Neural progenitor cell (in vitro differentiated cells): ENCODE measurements around the gene ABCC2. TPM values are rescaled to one million over a fixed set of nuclear protein-coding genes. Genes with fewer than 3 reads are reported as not detected.
"Not testable (repeated sequence)": the region's sequence is repeated elsewhere in the genome, so short reads cannot be mapped to it uniquely, and the experiment has no call there.

ENCODE experiments used
- DNase-seq: peaks from one replicate; pipeline ENCODE4 v3.0.0-alpha.2; 2016; ENCODE audit warnings: low spot score
- H2AFZ ChIP-seq: fragments of 200-600 bp; sonication (generic); replicated peaks from 2 replicates; pipeline ENCODE4 v1.6.1; 2016; ENCODE audit warnings: antibody characterized with exemption
- H3F3A ChIP-seq: fragments of 200-600 bp; sonication (generic); 2 replicates; pipeline ENCODE4 v1.6.1; 2016; ENCODE audit warnings: antibody characterized with exemption, low read depth
- H3K27ac ChIP-seq: fragments of 200-600 bp; sonication (generic); 2 replicates; pipeline ENCODE4 v1.5.1; 2016; ENCODE audit warnings: mild to moderate bottlenecking
- H3K27me3 ChIP-seq: fragments of 200-600 bp; sonication (generic); 2 replicates; pipeline ENCODE4 v1.6.1; 2016; ENCODE audit warnings: mild to moderate bottlenecking, moderate library complexity
- H3K36me3 ChIP-seq: fragments of 200-600 bp; sonication (generic); 2 replicates; pipeline ENCODE4 v1.5.1; 2016
- H3K4me1 ChIP-seq: fragments of 200-600 bp; sonication (generic); 2 replicates; pipeline ENCODE4 v1.6.1; 2016; ENCODE audit warnings: mixed run types
- H3K4me2 ChIP-seq: fragments of 200-600 bp; sonication (generic); 2 replicates; pipeline ENCODE4 v1.6.1; 2016
- H3K4me3 ChIP-seq: fragments of 200-600 bp; sonication (generic); 2 replicates; pipeline ENCODE4 v1.5.1; 2016
- H3K79me2 ChIP-seq: fragments of 200-600 bp; sonication (generic); 2 replicates; pipeline ENCODE4 v1.6.1; 2016; ENCODE audit warnings: low read depth
- H3K9ac ChIP-seq: fragments of 200-600 bp; sonication (generic); 2 replicates; pipeline ENCODE4 v1.6.1; 2016
- H3K9me3 ChIP-seq: fragments of 200-600 bp; sonication (generic); 2 replicates; pipeline ENCODE4 v1.5.1; 2016; ENCODE audit warnings: low read depth
- H4K20me1 ChIP-seq: fragments of 200-600 bp; sonication (generic); 2 replicates; pipeline ENCODE4 v1.6.1; 2016; ENCODE audit warnings: low read depth
- H3K27ac Mint-ChIP-seq: 3 replicates; pipeline ENCODE4 v1.8.0; 2021; ENCODE audit warnings: mixed read lengths
- H3K27me3 Mint-ChIP-seq: 2 replicates; pipeline ENCODE4 v1.8.0; 2022; ENCODE audit warnings: low read depth, mild to moderate bottlenecking, inconsistent platforms, moderate library complexity, mixed read lengths; ENCODE audit not compliant: insufficient read depth
- H3K36me3 Mint-ChIP-seq: 3 replicates; pipeline ENCODE4 v1.8.0; 2021; ENCODE audit warnings: mixed read lengths
- H3K4me1 Mint-ChIP-seq: 3 replicates; pipeline ENCODE4 v1.8.0; 2021; ENCODE audit warnings: mixed read lengths
- H3K4me3 Mint-ChIP-seq: 3 replicates; pipeline ENCODE4 v1.8.0; 2021; ENCODE audit warnings: mild to moderate bottlenecking, moderate library complexity, mixed read lengths
- H3K9me3 Mint-ChIP-seq: 3 replicates; pipeline ENCODE4 v1.8.0; 2020; ENCODE audit warnings: mixed read lengths
- EZH2 ChIP-seq: fragments of 200-600 bp; sonication (generic); IDR thresholded peaks from 2 replicates; pipeline ENCODE4 v1.6.1; 2017; ENCODE audit warnings: antibody characterized with exemption, mild to moderate bottlenecking, moderate library complexity
- EZH2phosphoT487 ChIP-seq: fragments of 200-600 bp; sonication (generic); IDR thresholded peaks from 2 replicates; pipeline ENCODE4 v1.6.1; 2017; ENCODE audit warnings: antibody characterized with exemption
- total RNA-seq: library from RNA; depleted of rRNA; stranded (reverse); fragments of >200 nt; gene quantifications from 2 replicates; pipeline ENCODE4 v1.2.3, GENCODE V29; 2015; ENCODE audit warnings: low replicate concordance
- TF ChIP-seq, protein P1 (sequence below): fragments of 200-600 bp; sonication (generic); IDR thresholded peaks from 2 replicates; pipeline ENCODE4 v1.5.1; 2017; ENCODE audit warnings: antibody characterized with exemption, mild to moderate bottlenecking

Gene ABCC2
- total RNA-seq, 1 donor from 2014 or later: 0.26 TPM

DNA sequence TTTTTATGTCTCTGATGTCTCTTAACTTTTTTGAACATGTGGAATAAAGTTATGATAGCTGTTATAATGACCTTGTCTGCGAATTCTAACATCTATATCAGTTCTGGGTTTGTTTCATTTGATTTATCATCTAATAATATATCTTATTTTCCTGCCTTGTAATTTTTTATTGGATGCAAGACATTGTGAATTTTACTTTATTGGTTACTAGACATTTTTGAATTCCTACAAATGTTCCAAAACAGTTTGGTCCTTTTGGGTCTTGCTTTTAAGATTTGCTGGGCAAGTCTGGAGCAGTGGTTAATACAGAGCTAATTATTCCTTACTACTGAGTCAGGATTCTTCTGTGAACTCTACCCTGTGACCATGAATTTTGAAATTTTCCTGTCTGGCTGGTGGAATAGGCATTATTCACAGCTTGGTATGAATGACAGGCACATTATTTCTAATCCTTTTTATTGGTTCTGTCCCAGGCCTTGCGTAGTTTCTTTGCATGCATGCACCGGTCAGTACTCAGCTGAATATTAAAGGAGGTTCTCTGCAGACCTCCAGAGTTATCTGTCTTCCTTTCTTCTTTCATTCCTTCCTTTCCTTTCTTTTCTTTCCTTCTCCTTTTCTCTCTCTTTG is 41.4 kb upstream of the ABCC2 start:
- H4K20me1 ChIP-seq: no peaks in the 10 kb centered on the region
- no peak overlapping the region for H2AFZ ChIP-seq
- Mint-ChIP-seq H3K27me3 (no peaks in the 10 kb centered on the region), H3K4me3 (no peak overlapping the region), H3K36me3 (peaks cover 55% of the 10 kb centered on the region), H3K27ac (no peak overlapping the region), H3K9me3 (peaks cover 18% of the 10 kb centered on the region), H3K4me1 (no peaks in the 10 kb centered on the region)
- no peak overlapping the region for H3K9ac ChIP-seq
- H3K4me2 ChIP-seq: no peak overlapping the region
- no peaks in the 10 kb centered on the region for H3K27me3 ChIP-seq
- TF ChIP-seq, protein P1, sequence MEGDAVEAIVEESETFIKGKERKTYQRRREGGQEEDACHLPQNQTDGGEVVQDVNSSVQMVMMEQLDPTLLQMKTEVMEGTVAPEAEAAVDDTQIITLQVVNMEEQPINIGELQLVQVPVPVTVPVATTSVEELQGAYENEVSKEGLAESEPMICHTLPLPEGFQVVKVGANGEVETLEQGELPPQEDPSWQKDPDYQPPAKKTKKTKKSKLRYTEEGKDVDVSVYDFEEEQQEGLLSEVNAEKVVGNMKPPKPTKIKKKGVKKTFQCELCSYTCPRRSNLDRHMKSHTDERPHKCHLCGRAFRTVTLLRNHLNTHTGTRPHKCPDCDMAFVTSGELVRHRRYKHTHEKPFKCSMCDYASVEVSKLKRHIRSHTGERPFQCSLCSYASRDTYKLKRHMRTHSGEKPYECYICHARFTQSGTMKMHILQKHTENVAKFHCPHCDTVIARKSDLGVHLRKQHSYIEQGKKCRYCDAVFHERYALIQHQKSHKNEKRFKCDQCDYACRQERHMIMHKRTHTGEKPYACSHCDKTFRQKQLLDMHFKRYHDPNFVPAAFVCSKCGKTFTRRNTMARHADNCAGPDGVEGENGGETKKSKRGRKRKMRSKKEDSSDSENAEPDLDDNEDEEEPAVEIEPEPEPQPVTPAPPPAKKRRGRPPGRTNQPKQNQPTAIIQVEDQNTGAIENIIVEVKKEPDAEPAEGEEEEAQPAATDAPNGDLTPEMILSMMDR: no peak
- H3K4me3 ChIP-seq: no peak overlapping the region
- DNase-seq: no peak
- H3K36me3 ChIP-seq: peaks cover 34% of the 10 kb centered on the region
- H3K79me2 ChIP-seq: peaks cover 3% of the 10 kb centered on the region
- H3K4me1 ChIP-seq: no peaks in the 10 kb centered on the region
- H3F3A ChIP-seq: no peaks in the 10 kb centered on the region
- no peak overlapping the region for H3K27ac ChIP-seq
- no peaks in the 10 kb centered on the region for H3K9me3 ChIP-seq

DNA sequence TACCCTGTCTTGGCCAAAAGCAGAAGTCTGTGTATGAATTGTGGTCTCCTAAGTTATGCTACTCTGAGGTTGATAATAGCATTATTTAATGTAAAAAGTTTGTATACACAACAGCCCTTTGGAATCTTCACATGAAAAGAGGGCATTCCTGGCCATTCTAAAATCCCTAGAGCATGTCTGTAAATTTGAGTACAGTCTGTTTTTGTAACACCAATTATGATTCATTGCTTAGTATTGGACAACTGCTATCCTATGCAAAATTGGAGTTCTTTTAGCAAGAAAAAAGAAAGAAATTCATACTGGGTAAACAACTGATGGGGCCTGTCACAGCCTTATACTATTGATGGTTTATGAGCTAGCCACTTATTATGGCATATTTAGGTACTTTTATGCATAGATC is 40.2 kb upstream of the ABCC2 start:
- no peak overlapping the region for H3K27ac Mint-ChIP-seq
- H3K9me3 ChIP-seq: no peaks in the 10 kb centered on the region
- no peak overlapping the region for H2AFZ ChIP-seq
- TF ChIP-seq EZH2: no peak
- TF ChIP-seq EZH2phosphoT487: no peak
- H3K27ac ChIP-seq: no peak overlapping the region
- H3K4me3 Mint-ChIP-seq: no peak overlapping the region
- no peaks in the 10 kb centered on the region for H4K20me1 ChIP-seq
- no peak for DNase-seq
- no peaks in the 10 kb centered on the region for H3K27me3 ChIP-seq
- peaks cover 18% of the 10 kb centered on the region for H3K9me3 Mint-ChIP-seq
- no peak overlapping the region for H3K4me2 ChIP-seq
- H3K27me3 Mint-ChIP-seq: no peaks in the 10 kb centered on the region
- peaks cover 30% of the 10 kb centered on the region for H3K36me3 ChIP-seq
- no peaks in the 10 kb centered on the region for H3F3A ChIP-seq
- H3K4me1 Mint-ChIP-seq: no peaks in the 10 kb centered on the region
- no peaks in the 10 kb centered on the region for H3K4me1 ChIP-seq
- H3K79me2 ChIP-seq: peaks cover 3% of the 10 kb centered on the region
- no peak overlapping the region for H3K9ac ChIP-seq
- H3K36me3 Mint-ChIP-seq: peaks cover 50% of the 10 kb centered on the region
- no peak overlapping the region for H3K4me3 ChIP-seq

DNA sequence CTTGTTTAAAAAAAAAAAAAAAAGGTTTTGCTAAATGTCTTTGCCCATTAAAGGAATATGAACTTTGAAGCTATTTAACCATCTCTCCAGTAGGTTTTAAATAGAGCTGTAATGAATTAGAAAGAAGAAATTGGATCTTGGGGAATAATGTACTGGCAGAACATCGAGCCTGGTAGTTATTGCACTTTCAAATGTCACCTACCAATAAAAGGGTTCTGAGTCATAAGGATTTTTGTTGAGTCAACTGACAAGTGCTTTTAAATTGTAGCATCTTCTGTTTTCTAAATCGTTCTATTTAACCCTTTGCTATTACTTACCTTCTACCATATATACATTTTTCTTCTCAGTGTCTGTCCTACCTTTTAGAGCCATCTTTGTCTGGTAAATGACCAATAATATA is 39.7 kb upstream of the ABCC2 start:
- H3K9ac ChIP-seq: no peak overlapping the region
- H3F3A ChIP-seq: no peaks in the 10 kb centered on the region
- no peak overlapping the region for H3K4me3 ChIP-seq
- H3K36me3 ChIP-seq: peaks cover 33% of the 10 kb centered on the region
- Mint-ChIP-seq H3K27ac (no peak overlapping the region), H3K36me3 (peaks cover 45% of the 10 kb centered on the region), H3K9me3 (peaks cover 18% of the 10 kb centered on the region), H3K27me3 (no peaks in the 10 kb centered on the region), H3K4me1 (no peaks in the 10 kb centered on the region), H3K4me3 (no peak overlapping the region)
- no peak overlapping the region for H2AFZ ChIP-seq
- no peaks in the 10 kb centered on the region for H4K20me1 ChIP-seq
- H3K27me3 ChIP-seq: no peaks in the 10 kb centered on the region
- no peak overlapping the region for H3K4me2 ChIP-seq
- H3K9me3 ChIP-seq: no peaks in the 10 kb centered on the region
- peaks cover 3% of the 10 kb centered on the region for H3K79me2 ChIP-seq
- TF ChIP-seq EZH2 (no peak), EZH2phosphoT487 (no peak)
- TF ChIP-seq, protein P1: no peak
- no peaks in the 10 kb centered on the region for H3K4me1 ChIP-seq
- no peak overlapping the region for H3K27ac ChIP-seq
- no peak for DNase-seq

DNA sequence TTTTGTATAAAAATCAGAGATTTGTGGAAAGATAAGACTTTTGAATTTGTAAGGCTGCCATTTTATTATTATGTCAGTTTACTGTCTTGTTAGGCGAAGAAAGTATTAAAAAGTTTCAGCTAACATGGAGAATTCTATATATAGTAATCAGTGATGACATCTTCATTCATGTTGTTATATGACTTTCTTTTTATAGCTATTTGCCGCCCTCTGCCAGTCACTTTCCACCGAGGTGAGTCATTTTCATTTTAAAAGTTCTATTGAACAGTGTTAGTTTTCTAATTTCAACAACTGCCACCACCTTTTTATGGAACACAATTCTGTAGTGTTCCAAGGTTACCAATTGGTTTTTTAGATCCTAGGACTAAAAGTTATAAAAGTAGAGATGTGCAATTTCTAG is 38.6 kb upstream of the ABCC2 start:
- no peaks in the 10 kb centered on the region for H4K20me1 ChIP-seq
- H3K27ac Mint-ChIP-seq: no peak overlapping the region
- no peaks in the 10 kb centered on the region for H3K9me3 ChIP-seq
- no peaks in the 10 kb centered on the region for H3K27me3 ChIP-seq
- H3K4me2 ChIP-seq: no peak overlapping the region
- no peaks in the 10 kb centered on the region for H3F3A ChIP-seq
- H3K4me1 ChIP-seq: no peaks in the 10 kb centered on the region
- peaks cover 37% of the 10 kb centered on the region for H3K36me3 ChIP-seq
- no peak overlapping the region for H3K27ac ChIP-seq
- peaks cover 45% of the 10 kb centered on the region for H3K36me3 Mint-ChIP-seq
- peaks cover 18% of the 10 kb centered on the region for H3K9me3 Mint-ChIP-seq
- H3K9ac ChIP-seq: no peak overlapping the region
- no peaks in the 10 kb centered on the region for H3K27me3 Mint-ChIP-seq
- H3K79me2 ChIP-seq: peaks cover 3% of the 10 kb centered on the region
- H3K4me3 ChIP-seq: no peak overlapping the region
- no peaks in the 10 kb centered on the region for H3K4me1 Mint-ChIP-seq
- no peak for DNase-seq
- H2AFZ ChIP-seq: no peak overlapping the region
- H3K4me3 Mint-ChIP-seq: no peak overlapping the region
- TF ChIP-seq, protein P1: no peak
- no peak for TF ChIP-seq EZH2
- TF ChIP-seq EZH2phosphoT487: no peak

DNA sequence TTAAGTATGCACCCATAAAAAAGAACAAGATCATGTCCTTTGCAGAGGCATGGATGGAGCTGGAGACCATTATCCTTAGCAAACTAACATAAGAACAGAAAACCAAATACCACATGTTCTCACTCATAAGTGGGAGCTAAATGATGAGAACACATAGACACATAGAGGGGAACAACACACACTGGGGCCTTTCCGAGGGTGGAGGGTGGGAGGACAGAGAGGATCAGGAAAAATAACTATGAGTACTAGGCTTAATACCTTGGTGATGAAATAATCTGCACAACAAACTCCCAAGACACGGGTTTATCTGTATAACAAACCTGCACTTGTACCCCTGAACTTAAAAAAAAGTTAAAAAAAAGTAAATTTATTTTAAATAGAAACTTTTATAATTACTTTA is 36.3 kb upstream of the ABCC2 start:
- not testable (repeated sequence) for H3F3A ChIP-seq, H3K27me3 ChIP-seq, DNase-seq, H3K4me3 Mint-ChIP-seq, H3K4me2 ChIP-seq, H3K4me3 ChIP-seq, H3K27me3 Mint-ChIP-seq, H3K4me1 Mint-ChIP-seq, H3K4me1 ChIP-seq, H2AFZ ChIP-seq, H3K9me3 ChIP-seq, H4K20me1 ChIP-seq, H3K27ac Mint-ChIP-seq, H3K9me3 Mint-ChIP-seq, H3K27ac ChIP-seq, H3K9ac ChIP-seq, H3K79me2 ChIP-seq
- H3K36me3 ChIP-seq: peaks cover 26% of the 10 kb centered on the region
- peaks cover 27% of the 10 kb centered on the region for H3K36me3 Mint-ChIP-seq
